Measurements from ENCODE around the gene PPP2R5C. TPM values are rescaled to one million over a fixed set of nuclear protein-coding genes. Genes with fewer than 3 reads are reported as not detected.

The PPP2R5C gene
- total and polyA plus RNA-seq, 2 of the 8 experiments (the other 6 are each of a cell fraction or from before 2014, with no cell fraction given), result 49.6 to 95.9 TPM

GRCh38 chr14:101734246-101734847, 27.2 kb upstream of the PPP2R5C start:
- CTCF ChIA-PET (ENCODE audit: partially characterized antibody), result interaction anchor here (0.6 to 0.9 kb wide), 3 partner anchors 15 to 791 kb away, joined by 3 read pairs; no protein-coding TSS in a partner anchor
- 93% methylated on average over 9 of the region's 16 CpGs; no CpG with 5 or more reads in 1 of the 2 experiments for WGBS, 2 experiments (ENCODE audit: extremely low coverage in 1 of 2, insufficient coverage in 1 of 2, insufficient read length in 1 of 2, insufficient replicate concordance in 2 of 2, low coverage in 1 of 2, low lambda C conversion rate in 2 of 2, missing lambda C conversion rate in 1 of 2)
- POLR2A ChIA-PET (ENCODE audit: partially characterized antibody), result interaction anchor here (1.0 kb wide), 1 partner anchor 12 kb away, joined by 3 read pairs; no protein-coding TSS in a partner anchor

More at GRCh38 chr14:101734246-101734847, 27.2 kb upstream of the PPP2R5C start:
- Histone ChIP-seq H3K56ac (replicated peaks; ENCODE audit: insufficient read length, low read depth, low read length) (no peak overlapping the region), H3K23me2 (ENCODE audit: low read depth, low read length) (no peaks in the 10 kb centered on the region), H2AFZ (ENCODE audit: low read length) (no peak overlapping the region), H3K27me3 (replicated peaks in 1 of 4; ENCODE audit: control insufficient read depth in 3 of 4, extremely low read depth in 1 of 4, insufficient read depth in 3 of 4, low read length in 3 of 4) (no peaks in the 10 kb centered on the region), H3K9me3 (ENCODE audit: insufficient read depth in 2 of 2, low read depth in 1 of 2, low read length in 1 of 2) (no peaks in the 10 kb centered on the region), H4K8ac (ENCODE audit: extremely low read depth, insufficient read depth, low read length) (no peak overlapping the region), H3K79me1 (ENCODE audit: low read depth, low read length) (no peaks in the 10 kb centered on the region), H2AK5ac (ENCODE audit: low read depth, low read length) (no peak overlapping the region), H3K27ac (ENCODE audit: low read depth, low read length) (no peak overlapping the region), H2BK5ac (ENCODE audit: low read depth, low read length) (no peak overlapping the region), H3K4me2 (ENCODE audit: insufficient read depth in 1 of 2, low read depth in 2 of 2, low read length in 2 of 2) (no peak overlapping the region), H3K23ac (ENCODE audit: insufficient read length) (no peak overlapping the region), H2BK20ac (ENCODE audit: low read length) (no peak overlapping the region), H3K79me2 (ENCODE audit: control insufficient read depth in 1 of 2, insufficient read depth in 2 of 2, low read length in 2 of 2) (no peaks in the 10 kb centered on the region), H4K5ac (ENCODE audit: insufficient read length, low read depth, low read length) (no peak overlapping the region), H4K91ac (replicated peaks; ENCODE audit: insufficient read length, low read length) (no peak overlapping the region), H2BK12ac (ENCODE audit: low read depth, low read length) (no peak overlapping the region), H3K9ac (replicated peaks in 1 of 4; ENCODE audit: extremely low read depth in 1 of 4, low read depth in 3 of 4, low read length in 3 of 4) (no peak overlapping the region), H3K36me3 (ENCODE audit: control insufficient read depth in 2 of 4, insufficient read depth in 4 of 4, low read length in 3 of 4) (no peaks in the 10 kb centered on the region), H3K4ac (replicated peaks; ENCODE audit: insufficient read length, low read depth, low read length) (no peak overlapping the region), H3K14ac (ENCODE audit: insufficient read length) (no peak overlapping the region), H3K4me1 (replicated peaks in 1 of 4; ENCODE audit: control insufficient read depth in 3 of 4, insufficient read depth in 4 of 4, low read length in 3 of 4) (peaks cover 2 to 11% (median 9%) of the 10 kb centered on the region in 4 experiments; a peak in 6 of 7 replicates), H3K4me3 (ENCODE audit: extremely low read depth in 1 of 4, insufficient read depth in 2 of 4, low read depth in 3 of 4, low read length in 4 of 4) (no peak overlapping the region), H3K18ac (ENCODE audit: extremely low read depth, low read length) (no peak overlapping the region), H4K20me1 (replicated peaks in 1 of 2; ENCODE audit: control insufficient read depth in 1 of 2, insufficient read depth in 2 of 2, low read length in 2 of 2) (no peaks in the 10 kb centered on the region), H2BK15ac (ENCODE audit: low read length) (no peak overlapping the region), H2BK120ac (replicated peaks; ENCODE audit: low read depth, low read length) (no peak overlapping the region)
- DNase-seq (ENCODE audit: low read depth in 1 of 2, low spot score in 2 of 2) (no peak), FAIRE-seq (no peak)
- no peak for TF ChIP-seq NRF1 (IDR thresholded peaks at IDR 0.05; ENCODE audit: low read depth, low read length)
- no peak for TF ChIP-seq KDM4A (IDR thresholded peaks at IDR 0.05; ENCODE audit: low read depth, low read length, severe bottlenecking)
- TF ChIP-seq EP300 (IDR thresholded peaks at IDR 0.05; ENCODE audit: borderline replicate concordance in 1 of 2, low read depth in 2 of 2, low read length in 2 of 2), result no peak
- no peak for TF ChIP-seq CTCF (IDR thresholded peaks at IDR 0.05; ENCODE audit: control extremely low read depth in 1 of 3, insufficient read depth in 1 of 3, low read depth in 1 of 3, low read length in 3 of 3)
- no peak for TF ChIP-seq TEAD4 (IDR thresholded peaks at IDR 0.05; ENCODE audit: low read depth, low read length)
- no peak for TF ChIP-seq USF2 (IDR thresholded peaks at IDR 0.05; ENCODE audit: low read length)
- no peak for TF ChIP-seq BRCA1 (IDR thresholded peaks at IDR 0.05; ENCODE audit: low read depth, low read length)
- no peak for TF ChIP-seq TAF7 (optimal IDR thresholded peaks at IDR 0.05; ENCODE audit: borderline replicate concordance, low read depth, low read length)
- TF ChIP-seq RBBP5 (IDR thresholded peaks at IDR 0.05; ENCODE audit: borderline replicate concordance, low read depth, low read length), result no peak
